HG02571 (cell line): ENCODE data around the gene ANTXRL.
"Not testable (repeated sequence)": the region's sequence is repeated elsewhere in the genome, so short reads cannot be mapped to it uniquely, and the experiment has no call there.

Source experiments
- ATAC-seq: cut with Tn5 transposase; IDR thresholded peaks from one replicate; pipeline ENCODE4 v1.9.1; 2021; ENCODE audit warnings: mild to moderate bottlenecking, moderate library complexity; ENCODE audit not compliant: unreplicated experiment

ANTXRL gene

GRCh38 chr10:46327685-46328084, 40.9 kb downstream of the ANTXRL start:
- ATAC-seq: no peak

- no peak for ATAC-seq
Measured at GRCh38 chr10:46328853-46329689, 42.3 kb downstream of the ANTXRL start.

GRCh38 chr10:46329690-46330016, 42.9 kb downstream of the ANTXRL start:
- no peak for ATAC-seq

- no peak for ATAC-seq
Measured at GRCh38 chr10:46330894-46331293, 44.1 kb downstream of the ANTXRL start.

DNA sequence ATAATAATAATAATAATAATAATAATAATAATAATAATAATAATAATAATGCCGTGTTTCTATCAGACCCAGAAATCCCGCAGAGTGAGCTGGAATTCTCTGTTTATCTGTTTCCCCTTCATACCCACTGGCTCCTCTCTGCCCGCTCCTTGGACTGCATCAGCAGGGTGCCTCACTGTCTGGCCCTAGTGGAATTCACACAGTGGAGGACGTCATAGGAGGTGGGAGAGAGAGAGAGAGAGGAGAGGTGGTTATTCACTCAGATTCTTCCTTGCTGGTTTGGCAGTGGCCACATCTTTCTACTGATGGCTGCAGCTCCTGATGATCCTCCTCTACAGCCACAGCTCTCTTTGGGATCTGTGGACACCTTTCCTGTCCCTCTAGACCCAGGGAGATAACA, 78.7 kb downstream of the ANTXRL start:
- not testable (repeated sequence) for ATAC-seq

DNA sequence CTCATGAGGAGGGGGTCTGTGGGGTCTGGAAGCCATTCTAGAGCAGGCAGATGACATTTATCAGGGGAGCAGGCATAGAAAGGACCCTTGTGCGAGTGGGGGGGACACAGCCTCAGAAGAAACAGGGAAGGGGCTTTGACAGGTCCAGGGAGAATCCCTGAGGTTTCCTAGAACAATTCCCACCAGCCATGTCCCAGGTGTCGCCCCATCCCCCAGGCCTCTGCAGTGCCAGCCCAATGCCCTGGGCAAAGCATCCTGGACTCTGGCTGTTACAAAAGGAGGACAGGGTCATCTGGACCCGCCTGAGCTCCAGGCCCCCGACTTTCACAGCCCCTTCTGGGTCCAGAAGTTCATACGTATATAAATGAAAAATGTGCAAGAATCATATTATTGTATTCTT, 80.4 kb downstream of the ANTXRL start:
- not testable (repeated sequence) for ATAC-seq

GRCh38 chr10:46367666-46368240, 81.0 kb downstream of the ANTXRL start:
- ATAC-seq: not testable (repeated sequence)

GRCh38 chr10:46368956-46369355, 82.2 kb downstream of the ANTXRL start:
- not testable (repeated sequence) for ATAC-seq

DNA sequence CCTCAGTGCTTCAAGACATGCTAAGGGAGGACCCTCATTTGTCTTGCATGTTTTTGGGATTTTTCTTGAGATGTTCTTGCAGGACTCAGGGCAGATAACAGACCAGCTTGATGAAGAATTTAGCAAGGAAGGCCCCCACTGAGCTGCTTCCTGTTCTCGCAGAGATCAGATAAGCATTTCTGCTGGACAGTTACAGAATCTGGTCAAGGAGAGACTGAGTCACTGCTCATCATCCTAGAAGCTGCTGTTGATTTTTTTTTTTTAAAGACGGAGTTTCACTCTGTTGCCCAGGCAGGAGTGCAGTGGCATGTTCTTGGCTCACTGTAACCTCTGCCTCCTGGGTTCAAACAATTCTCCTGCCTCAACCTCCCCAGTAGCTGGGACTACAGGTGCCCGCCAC, 87.6 kb downstream of the ANTXRL start:
- ATAC-seq: not testable (repeated sequence)

- not testable (repeated sequence) for ATAC-seq
Measured at GRCh38 chr10:46375406-46375805, 88.6 kb downstream of the ANTXRL start, which contains the start of gene ANXA8L1. Gene ANXA8L1, plus strand, starts transcription at chr10:46375776. Its CDS starts 76 bp downstream, at chr10:46375852.

GRCh38 chr10:46377022-46377421, 90.2 kb downstream of the ANTXRL start:
- not testable (repeated sequence) for ATAC-seq

DNA sequence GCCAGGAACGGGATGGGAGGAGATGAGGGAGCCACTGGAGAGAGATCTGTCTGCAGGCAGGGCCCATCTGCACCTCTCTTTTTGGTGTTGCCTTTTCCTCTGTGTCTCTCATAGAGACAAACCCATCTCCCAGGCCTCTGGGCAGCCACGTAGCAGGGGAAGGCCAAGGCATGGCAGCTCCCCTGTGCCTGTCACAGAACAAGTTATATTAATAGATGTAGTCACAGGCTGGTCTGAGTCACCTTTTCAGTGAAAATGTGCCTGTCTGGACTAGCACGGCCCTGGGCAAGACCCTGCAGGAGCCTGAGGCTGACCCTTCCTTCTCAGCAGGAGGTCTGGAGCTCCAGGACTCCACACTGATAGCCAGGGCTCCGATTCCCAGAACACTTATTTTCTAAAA, 90.9 kb downstream of the ANTXRL start:
- not testable (repeated sequence) for ATAC-seq

DNA sequence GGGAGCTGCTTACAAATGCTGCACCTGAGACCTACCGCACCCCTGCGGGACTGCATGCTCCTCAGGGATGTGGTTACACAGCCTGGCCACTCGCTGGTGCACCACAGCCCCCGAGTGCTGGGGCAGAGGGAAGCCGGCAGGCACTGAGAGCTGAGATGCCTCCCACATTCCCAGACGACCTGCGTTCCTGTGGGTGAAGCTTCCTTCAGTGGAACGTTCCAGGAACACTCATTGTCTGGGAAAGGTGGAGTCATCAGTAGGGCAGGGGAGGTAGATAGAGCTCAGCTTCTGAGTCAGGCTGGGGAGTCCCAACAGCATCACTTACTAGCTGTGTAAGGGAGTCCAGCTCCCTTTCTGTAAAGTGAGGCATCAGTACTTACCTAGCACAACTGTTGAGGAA, 91.3 kb downstream of the ANTXRL start:
- not testable (repeated sequence) for ATAC-seq

DNA sequence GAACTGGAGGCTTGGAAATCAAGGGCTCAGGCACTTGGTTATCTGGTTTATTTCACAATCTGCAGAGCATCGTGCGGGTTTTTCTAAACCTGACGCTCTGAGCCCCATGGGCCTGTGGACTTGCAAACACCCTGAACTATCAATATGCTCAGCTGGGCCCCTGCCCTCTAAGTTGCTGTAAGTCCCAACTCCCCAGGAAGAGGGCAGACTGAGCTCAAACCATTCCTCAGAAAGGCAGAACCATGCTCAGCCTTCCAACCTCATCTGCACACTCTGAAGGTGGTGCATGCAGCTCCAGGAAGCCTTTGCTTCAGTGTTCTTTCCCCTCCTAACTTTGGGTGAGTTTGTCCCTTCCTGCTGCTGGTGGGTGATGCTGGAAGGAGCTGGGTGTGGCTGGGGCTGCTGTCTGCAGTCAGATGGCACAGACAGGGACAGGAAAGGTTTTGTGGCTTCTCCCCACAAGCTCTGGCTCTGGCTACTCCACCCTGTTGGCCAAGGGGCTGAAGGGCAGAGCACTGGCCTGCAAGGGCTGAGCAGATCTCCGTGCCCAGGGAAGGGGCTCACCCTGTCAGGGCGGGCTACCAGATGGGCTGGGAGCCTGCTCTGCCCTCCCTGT, 92.5 kb downstream of the ANTXRL start:
- not testable (repeated sequence) for ATAC-seq
